ENCODE data around the gene GBX1.

The GBX1 gene

GRCh38 chr7:151201751-151202150, 34.3 kb upstream of the GBX1 start:
- Mint-ChIP-seq H3K27ac (no peak overlapping the region), H3K4me1 (ENCODE audit: low read depth) (peaks cover 6% of the 10 kb centered on the region), H3K36me3 (ENCODE audit: low read depth) (no peaks in the 10 kb centered on the region), H3K9me3 (no peaks in the 10 kb centered on the region), H3K4me3 (no peak overlapping the region), H3K27me3 (ENCODE audit: low read depth) (peaks cover 9% of the 10 kb centered on the region)

GRCh38 chr7:151201344-151201743, 33.9 kb upstream of the GBX1 start:
- Mint-ChIP-seq H3K9me3 (no peaks in the 10 kb centered on the region), H3K4me1 (ENCODE audit: low read depth) (peaks cover 3% of the 10 kb centered on the region), H3K27ac (no peak overlapping the region), H3K36me3 (ENCODE audit: low read depth) (no peaks in the 10 kb centered on the region), H3K27me3 (ENCODE audit: low read depth) (peaks cover 9% of the 10 kb centered on the region), H3K4me3 (no peak overlapping the region)

GRCh38 chr7:151198945-151199848, 31.7 kb upstream of the GBX1 start:
- no peaks in the 10 kb centered on the region for H3K9me3 Mint-ChIP-seq
- no peak overlapping the region for H3K4me3 Mint-ChIP-seq
- H3K36me3 Mint-ChIP-seq (ENCODE audit: low read depth): no peaks in the 10 kb centered on the region
- peaks cover under 1% of the 10 kb centered on the region for H3K4me1 Mint-ChIP-seq (ENCODE audit: low read depth)
- peaks cover 10% of the 10 kb centered on the region for H3K27me3 Mint-ChIP-seq (ENCODE audit: low read depth)
- no peak overlapping the region for H3K27ac Mint-ChIP-seq

DNA sequence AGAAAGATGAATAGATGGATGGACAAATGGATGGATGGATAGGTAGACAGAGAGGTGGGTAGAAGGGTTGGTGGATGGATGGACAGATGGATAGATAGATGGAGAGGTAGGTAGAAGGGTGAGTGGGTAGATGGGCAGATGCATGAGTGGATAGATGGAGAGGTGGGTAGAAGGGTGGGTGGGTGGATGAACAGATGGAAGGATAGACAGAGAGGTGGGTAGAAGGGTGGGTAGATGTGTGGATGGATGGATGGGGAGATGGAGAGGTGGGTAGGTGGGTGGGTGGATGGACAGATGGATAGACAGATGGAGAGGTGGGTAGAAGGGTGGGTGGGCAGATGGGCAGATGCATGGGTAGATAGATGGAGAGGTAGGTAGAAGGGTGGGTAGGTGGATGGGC, 30.4 kb upstream of the GBX1 start:
- Mint-ChIP-seq H3K4me3 (no peak overlapping the region), H3K27ac (no peak overlapping the region), H3K27me3 (ENCODE audit: low read depth) (peaks cover 11% of the 10 kb centered on the region), H3K36me3 (ENCODE audit: low read depth) (no peaks in the 10 kb centered on the region), H3K9me3 (no peaks in the 10 kb centered on the region), H3K4me1 (ENCODE audit: low read depth) (peaks cover 2% of the 10 kb centered on the region)

DNA sequence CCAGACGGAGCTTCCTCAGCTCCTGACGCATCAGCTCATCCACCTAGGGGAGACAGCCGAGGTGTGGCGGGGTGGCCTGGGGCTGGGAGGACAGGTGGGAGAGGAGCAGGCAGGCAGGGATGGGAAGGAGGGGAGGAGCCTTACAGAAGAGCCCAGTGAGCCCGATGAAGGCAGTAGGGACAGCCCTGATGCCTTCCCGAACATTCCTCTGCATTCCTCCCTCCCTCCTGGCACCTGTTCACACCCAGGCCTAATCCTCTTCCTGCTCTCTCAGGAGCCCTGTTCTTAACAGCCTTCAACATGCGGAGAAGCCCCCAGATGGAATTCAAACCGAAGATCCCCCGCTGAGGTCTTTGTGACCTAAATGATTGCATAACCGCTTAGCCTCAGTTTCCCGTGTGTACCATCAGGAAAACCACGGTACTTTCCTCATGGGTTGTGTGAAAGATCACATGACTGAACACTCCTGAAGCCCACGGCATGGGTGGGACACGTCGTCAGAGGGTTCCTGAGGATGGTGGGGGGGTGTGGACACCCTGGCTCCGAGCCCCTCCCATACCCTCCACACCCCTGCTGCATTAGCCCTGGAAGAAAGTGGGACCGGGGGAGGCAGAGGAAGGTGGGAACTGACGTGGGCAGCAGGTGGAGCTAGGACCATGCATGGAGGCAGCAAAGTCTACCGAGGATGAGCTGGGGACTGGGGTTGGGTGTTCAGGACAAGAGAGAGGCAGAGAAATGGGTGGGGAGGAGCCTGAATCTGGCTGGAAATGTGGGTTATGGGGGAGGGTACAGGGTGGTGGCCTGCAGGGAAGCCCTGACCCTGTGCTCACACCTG, 28.3 kb upstream of the GBX1 start:
- Mint-ChIP-seq H3K4me3 (no peak overlapping the region), H3K27me3 (ENCODE audit: low read depth) (peaks cover 11% of the 10 kb centered on the region), H3K36me3 (ENCODE audit: low read depth) (no peaks in the 10 kb centered on the region), H3K4me1 (ENCODE audit: low read depth) (peaks cover 2% of the 10 kb centered on the region), H3K27ac (no peak overlapping the region), H3K9me3 (no peaks in the 10 kb centered on the region)

- no peak overlapping the region for H3K27ac Mint-ChIP-seq
- no peaks in the 10 kb centered on the region for H3K36me3 Mint-ChIP-seq (ENCODE audit: low read depth)
- no peaks in the 10 kb centered on the region for H3K9me3 Mint-ChIP-seq
- H3K4me3 Mint-ChIP-seq: no peak overlapping the region
- H3K4me1 Mint-ChIP-seq (ENCODE audit: low read depth): peaks cover 2% of the 10 kb centered on the region
- peaks cover 11% of the 10 kb centered on the region for H3K27me3 Mint-ChIP-seq (ENCODE audit: low read depth)
Observed at GRCh38 chr7:151194188-151194587, 26.7 kb upstream of the GBX1 start.

- no peaks in the 10 kb centered on the region for H3K9me3 Mint-ChIP-seq
- H3K36me3 Mint-ChIP-seq (ENCODE audit: low read depth): no peaks in the 10 kb centered on the region
- no peak overlapping the region for H3K27ac Mint-ChIP-seq
- H3K4me3 Mint-ChIP-seq: no peak overlapping the region
- H3K4me1 Mint-ChIP-seq (ENCODE audit: low read depth): peaks cover 2% of the 10 kb centered on the region
- peaks cover 11% of the 10 kb centered on the region for H3K27me3 Mint-ChIP-seq (ENCODE audit: low read depth)
Observed at GRCh38 chr7:151193203-151193978, 25.9 kb upstream of the GBX1 start.

DNA sequence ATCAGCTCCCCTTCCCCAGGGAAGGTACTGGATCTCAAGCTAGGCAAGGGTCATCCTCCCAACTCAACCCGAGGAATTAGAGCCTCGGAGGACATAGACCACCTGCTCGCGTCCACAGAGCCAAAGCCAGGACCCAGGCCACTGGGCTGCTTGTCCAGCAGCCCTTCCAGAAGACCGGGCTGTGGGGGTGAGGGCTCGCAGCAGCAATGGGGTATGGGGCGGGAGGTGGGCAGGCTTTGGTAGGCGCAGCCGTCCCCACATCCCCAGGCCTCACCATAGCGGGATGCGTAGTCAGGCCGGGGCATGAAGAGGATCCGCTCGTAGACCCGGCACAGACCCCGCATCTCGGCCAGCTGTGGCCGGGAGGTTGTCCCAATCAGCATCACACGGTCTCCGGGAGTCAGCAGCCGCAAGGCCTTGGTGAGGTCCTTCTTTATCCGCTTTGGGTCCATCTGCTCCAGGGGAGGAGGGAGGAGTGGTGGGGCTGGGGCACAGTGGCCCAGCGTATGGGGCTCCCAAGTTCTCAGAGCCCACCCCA, 24.6 kb upstream of the GBX1 start:
- H3K9me3 Mint-ChIP-seq: no peaks in the 10 kb centered on the region
- no peaks in the 10 kb centered on the region for H3K36me3 Mint-ChIP-seq (ENCODE audit: low read depth)
- peaks cover 2% of the 10 kb centered on the region for H3K4me1 Mint-ChIP-seq (ENCODE audit: low read depth)
- H3K4me3 Mint-ChIP-seq: no peak overlapping the region
- no peak overlapping the region for H3K27ac Mint-ChIP-seq
- H3K27me3 Mint-ChIP-seq (ENCODE audit: low read depth): peaks cover 11% of the 10 kb centered on the region

DNA sequence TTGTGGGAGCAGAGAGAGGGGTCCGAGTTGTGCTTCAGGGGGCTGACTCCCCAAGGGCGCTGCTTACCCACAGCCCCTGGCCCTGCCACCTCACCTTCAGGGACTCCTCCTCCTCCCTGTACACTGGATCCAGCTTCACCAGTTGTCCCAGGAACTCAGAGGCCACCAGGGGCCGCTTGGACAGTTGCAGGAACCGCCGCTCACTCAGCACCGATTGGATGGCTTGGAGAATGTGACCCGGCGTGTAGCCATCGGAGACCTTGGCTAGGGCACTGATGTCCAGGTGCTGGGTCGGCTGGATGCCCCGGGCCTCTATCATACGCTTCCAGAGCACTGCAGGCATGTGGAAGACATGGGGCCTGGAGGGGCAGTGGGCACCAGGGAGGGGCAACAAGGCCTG, 24.1 kb upstream of the GBX1 start:
- Mint-ChIP-seq H3K27ac (no peak overlapping the region), H3K36me3 (ENCODE audit: low read depth) (no peaks in the 10 kb centered on the region), H3K4me3 (no peak overlapping the region), H3K4me1 (ENCODE audit: low read depth) (peaks cover 2% of the 10 kb centered on the region), H3K27me3 (ENCODE audit: low read depth) (peaks cover 11% of the 10 kb centered on the region), H3K9me3 (no peaks in the 10 kb centered on the region)

GRCh38 chr7:151189038-151189437, 21.5 kb upstream of the GBX1 start:
- Mint-ChIP-seq H3K36me3 (ENCODE audit: low read depth) (no peaks in the 10 kb centered on the region), H3K9me3 (no peaks in the 10 kb centered on the region), H3K27ac (no peak overlapping the region), H3K4me3 (no peak overlapping the region), H3K27me3 (ENCODE audit: low read depth) (no peaks in the 10 kb centered on the region), H3K4me1 (ENCODE audit: low read depth) (peaks cover under 1% of the 10 kb centered on the region)

- no peaks in the 10 kb centered on the region for H3K9me3 Mint-ChIP-seq
- H3K27me3 Mint-ChIP-seq (ENCODE audit: low read depth): no peaks in the 10 kb centered on the region
- no peaks in the 10 kb centered on the region for H3K4me1 Mint-ChIP-seq (ENCODE audit: low read depth)
- no peak overlapping the region for H3K27ac Mint-ChIP-seq
- H3K4me3 Mint-ChIP-seq: no peak overlapping the region
- no peaks in the 10 kb centered on the region for H3K36me3 Mint-ChIP-seq (ENCODE audit: low read depth)
Observed at GRCh38 chr7:151188252-151188542, 20.7 kb upstream of the GBX1 start.

DNA sequence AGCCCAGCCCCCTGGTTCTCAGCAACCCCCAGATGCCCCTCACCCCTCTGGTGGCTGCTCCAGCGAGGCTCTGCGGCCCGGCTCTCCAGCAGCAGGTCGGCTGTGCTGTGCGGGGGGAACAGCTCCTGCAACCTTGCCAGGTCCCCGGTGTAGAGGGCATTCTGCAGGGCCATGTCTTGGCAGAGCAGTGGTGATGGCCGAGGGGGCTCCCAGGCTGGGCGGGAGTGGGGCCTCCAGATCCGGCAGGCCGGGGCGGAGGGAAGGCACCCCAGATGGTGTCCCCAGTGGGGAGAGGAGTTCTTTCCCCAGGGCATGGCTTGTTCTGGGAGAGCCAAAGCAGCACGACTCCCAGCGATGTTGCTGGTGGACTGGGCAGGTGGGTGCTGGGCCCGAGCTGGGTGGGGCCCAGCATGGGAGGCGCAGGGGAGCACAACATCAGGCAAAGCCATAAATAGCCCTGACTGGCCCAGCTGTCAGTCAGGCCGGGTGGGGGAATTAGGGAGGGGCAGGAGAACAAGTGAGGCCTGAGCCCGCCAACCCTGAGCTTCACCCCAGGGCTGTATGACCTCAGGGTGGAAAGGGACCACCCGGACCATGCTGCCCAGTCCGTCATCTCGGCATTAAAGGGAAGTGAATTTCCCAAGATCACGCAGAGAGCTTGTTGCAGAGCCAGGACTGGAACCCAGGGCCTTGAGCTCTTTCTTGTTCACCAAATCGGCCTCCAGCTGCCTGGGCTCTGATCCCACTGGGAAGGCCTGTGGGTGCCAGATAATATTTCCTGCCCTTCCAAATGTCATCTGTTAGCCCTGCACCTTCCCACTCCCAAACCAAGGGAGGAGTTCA, 20.1 kb upstream of the GBX1 start:
- Mint-ChIP-seq H3K27me3 (ENCODE audit: low read depth) (no peaks in the 10 kb centered on the region), H3K27ac (no peak overlapping the region), H3K4me3 (no peak overlapping the region), H3K4me1 (ENCODE audit: low read depth) (no peaks in the 10 kb centered on the region), H3K9me3 (no peaks in the 10 kb centered on the region), H3K36me3 (ENCODE audit: low read depth) (no peaks in the 10 kb centered on the region)

DNA sequence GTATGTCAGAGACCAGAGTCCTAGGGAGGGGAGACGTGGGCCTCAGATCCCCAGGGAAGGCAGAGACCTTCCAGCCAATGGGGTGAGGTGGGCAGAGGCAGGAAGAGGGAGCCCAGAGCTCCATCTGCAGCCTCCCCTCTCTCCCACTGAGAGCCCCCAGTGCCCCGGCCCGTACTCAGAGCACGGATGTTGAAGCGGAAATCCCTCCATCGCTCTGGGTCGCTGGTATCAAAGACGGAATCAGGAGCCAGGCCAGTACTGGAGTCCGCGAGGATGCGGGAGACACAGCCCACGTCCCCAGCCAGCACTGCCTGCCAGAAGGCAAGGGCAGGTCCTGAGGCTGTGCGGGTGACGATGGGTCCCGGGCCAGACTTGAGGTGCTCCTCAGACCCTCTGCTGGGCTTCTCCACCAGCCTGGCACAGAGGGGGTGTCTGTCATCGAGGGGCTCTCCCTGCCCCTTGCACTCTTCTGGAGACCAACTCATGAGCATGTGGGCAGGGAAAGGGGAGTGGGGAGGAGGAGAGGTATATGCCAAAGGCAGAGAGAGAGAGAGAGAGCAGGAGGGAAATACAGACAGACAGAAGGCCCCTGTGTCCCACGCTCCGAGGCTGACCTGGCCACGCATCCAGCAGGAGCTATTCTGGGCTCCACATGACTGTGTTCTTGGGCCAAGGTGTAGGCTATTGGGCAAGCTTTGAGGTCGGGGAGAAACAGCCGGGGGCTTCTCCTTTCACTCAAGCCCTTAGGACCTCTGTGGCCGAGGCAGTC, 19.3 kb upstream of the GBX1 start, which contains the start of gene ASB10:
TSS of gene ASB10 (minus strand) at position 611 of the 769 bp plus-strand sequence. CDS start at position 491, 120 bp downstream.
- Mint-ChIP-seq H3K4me3 (no peak within 1 kb of the TSS), H3K27me3 (ENCODE audit: low read depth) (no peaks in the 10 kb centered on the region), H3K9me3 (no peaks in the 10 kb centered on the region), H3K4me1 (ENCODE audit: low read depth) (no peaks in the 10 kb centered on the region), H3K27ac (no peak within 1 kb of the TSS), H3K36me3 (ENCODE audit: low read depth) (no peaks in the 10 kb centered on the region)
